Fibroblast of lung (primary cell): Measurements from ENCODE around the gene SNAP47. TPM values are rescaled to one million over a fixed set of nuclear protein-coding genes. Genes with fewer than 3 reads are reported as not detected.

Experiments
- DNase-seq, 2 donors: peaks; one replicate each; pipeline versions ENCODE4 v3.0.0 to v3.0.0-alpha.2; 2010; ENCODE audit warnings: low read depth in 2 of 2
- H2AFZ ChIP-seq: 2 replicates; pipeline ENCODE4 v1.5.1; 2012; ENCODE audit warnings: low read length, control low read depth, inconsistent platforms
- H3K27ac ChIP-seq: 2 replicates; pipeline ENCODE4 v1.5.1; 2011; ENCODE audit warnings: low read length, control low read depth; ENCODE audit not compliant: insufficient read depth
- H3K27me3 ChIP-seq: 2 replicates; pipeline ENCODE4 v1.5.1; 2011; ENCODE audit warnings: mild to moderate bottlenecking, low read length; ENCODE audit not compliant: control insufficient read depth, insufficient read depth
- H3K36me3 ChIP-seq: 2 replicates; pipeline ENCODE4 v1.5.1; 2011; ENCODE audit warnings: low read length; ENCODE audit not compliant: control insufficient read depth, insufficient read depth
- H3K4me1 ChIP-seq: 2 replicates; pipeline ENCODE4 v1.5.1; 2011; ENCODE audit warnings: low read length; ENCODE audit not compliant: control insufficient read depth, insufficient read depth; ENCODE audit errors: extremely low read depth
- H3K4me2 ChIP-seq: 2 replicates; pipeline ENCODE4 v1.5.1; 2011; ENCODE audit warnings: low read length, control low read depth; ENCODE audit not compliant: insufficient read depth; ENCODE audit errors: extremely low read depth
- H3K4me3 ChIP-seq, 4 experiments: fragments of 200-600 bp in 1 of 4; sonication (generic) in 1 of 4; replicated peaks in 1 of 4; 2 replicates each; pipeline ENCODE4 v1.5.1; 2011 to 2016; ENCODE audit warnings: low read length in 4 of 4, low read depth in 3 of 4, mild to moderate bottlenecking in 3 of 4, control low read depth in 2 of 4, inconsistent platforms in 1 of 4, mixed read lengths in 1 of 4; ENCODE audit not compliant: insufficient read depth in 1 of 4; ENCODE audit errors: control extremely low read depth in 1 of 4
- H3K79me2 ChIP-seq: 2 replicates; pipeline ENCODE4 v1.5.1; 2012; ENCODE audit warnings: mild to moderate bottlenecking, low read length, inconsistent platforms; ENCODE audit not compliant: control insufficient read depth, insufficient read depth
- H3K9ac ChIP-seq: 2 replicates; pipeline ENCODE4 v1.5.1; 2011; ENCODE audit warnings: mild to moderate bottlenecking, low read length, control low read depth; ENCODE audit not compliant: insufficient read depth
- H3K9me3 ChIP-seq: 2 replicates; pipeline ENCODE4 v1.5.1; 2012; ENCODE audit warnings: low read depth, low read length; ENCODE audit not compliant: control insufficient read depth, insufficient read depth
- H4K20me1 ChIP-seq: 2 replicates; pipeline ENCODE4 v1.5.1; 2011; ENCODE audit warnings: low read length; ENCODE audit not compliant: control insufficient read depth, insufficient read depth; ENCODE audit errors: extremely low read depth
- EZH2 ChIP-seq: IDR thresholded peaks from 2 replicates; pipeline ENCODE4 v1.5.1; 2012; ENCODE audit warnings: low read length, control low read depth, mild to moderate bottlenecking; ENCODE audit errors: missing control alignments
- polyA plus RNA-seq, 2 donors: library from polyadenylated mRNA; depleted of rRNA in 1 of 2; stranded (reverse) in 1 of 2; unstranded in 1 of 2; fragments of >200 nt; gene quantifications; 2 replicates each; pipeline ENCODE4 v1.2.1, GENCODE V29; 2011 to 2012; ENCODE audit warnings: missing spikeins in 1 of 2
- total RNA-seq: library from RNA; depleted of rRNA; stranded (reverse); fragments of >200 nt; gene quantifications from 2 replicates; pipeline ENCODE4 v1.2.1, GENCODE V29; 2014
- TF ChIP-seq, protein P1 (sequence below), 2 donors: IDR thresholded peaks in 1 of 2; conservative IDR thresholded peaks in 1 of 2; 1 replicate in 1 of 2; 2 replicates in 1 of 2; pipeline ENCODE4 v1.5.1; 2011 to 2012; ENCODE audit warnings: low read length in 2 of 2, control low read depth in 1 of 2, inconsistent platforms in 1 of 2, low read depth in 1 of 2, mild to moderate bottlenecking in 1 of 2

The SNAP47 gene
- total and polyA plus RNA-seq, 2 donors (not counting 1 experiment from before 2014, with no cell fraction given), result 32.4 to 66.9 TPM

DNA sequence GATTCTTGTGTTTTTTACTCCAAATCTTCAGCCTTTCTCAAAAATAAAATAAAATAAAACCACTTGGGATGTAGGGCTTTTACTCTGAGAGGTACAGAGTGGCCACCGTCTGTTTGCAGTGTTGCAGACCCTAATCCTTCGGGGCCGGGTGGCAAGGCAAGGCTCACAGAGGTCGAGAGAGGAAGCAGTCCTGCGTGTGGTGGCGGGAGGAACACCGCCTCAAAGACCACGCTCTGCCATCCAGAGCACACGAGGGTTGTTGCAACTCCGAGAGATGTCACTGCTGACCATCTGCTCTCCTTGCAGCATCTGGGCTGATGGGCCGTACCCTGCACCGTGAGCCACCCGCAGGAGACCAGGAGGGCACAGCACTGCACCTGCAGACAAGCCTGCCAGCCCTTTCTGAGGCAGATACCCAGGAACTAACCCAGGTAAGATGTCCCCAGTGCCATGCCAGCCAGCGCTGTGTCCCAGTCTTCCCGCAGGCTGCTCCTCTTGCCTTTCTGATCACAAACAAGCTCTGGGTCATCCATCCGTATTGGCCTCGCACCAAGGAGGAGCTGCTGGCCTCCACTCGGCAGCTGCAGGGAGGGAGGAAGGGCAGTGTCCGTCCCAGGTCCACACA, 31.5 kb downstream of the SNAP47 start:
- Histone ChIP-seq H3K4me1 (peaks cover 11% of the 10 kb centered on the region), H3K4me3 (no peak overlapping the region), H3K79me2 (peaks cover 1% of the 10 kb centered on the region), H3K27ac (no peak overlapping the region), H3K36me3 (peaks cover 13% of the 10 kb centered on the region), H4K20me1 (no peaks in the 10 kb centered on the region), H2AFZ (no peak overlapping the region), H3K27me3 (no peaks in the 10 kb centered on the region), H3K9ac (no peak overlapping the region), H3K9me3 (no peaks in the 10 kb centered on the region), H3K4me2 (no peak overlapping the region)
- no peak for DNase-seq
- TF ChIP-seq EZH2, result no peak
- TF ChIP-seq, protein P1, sequence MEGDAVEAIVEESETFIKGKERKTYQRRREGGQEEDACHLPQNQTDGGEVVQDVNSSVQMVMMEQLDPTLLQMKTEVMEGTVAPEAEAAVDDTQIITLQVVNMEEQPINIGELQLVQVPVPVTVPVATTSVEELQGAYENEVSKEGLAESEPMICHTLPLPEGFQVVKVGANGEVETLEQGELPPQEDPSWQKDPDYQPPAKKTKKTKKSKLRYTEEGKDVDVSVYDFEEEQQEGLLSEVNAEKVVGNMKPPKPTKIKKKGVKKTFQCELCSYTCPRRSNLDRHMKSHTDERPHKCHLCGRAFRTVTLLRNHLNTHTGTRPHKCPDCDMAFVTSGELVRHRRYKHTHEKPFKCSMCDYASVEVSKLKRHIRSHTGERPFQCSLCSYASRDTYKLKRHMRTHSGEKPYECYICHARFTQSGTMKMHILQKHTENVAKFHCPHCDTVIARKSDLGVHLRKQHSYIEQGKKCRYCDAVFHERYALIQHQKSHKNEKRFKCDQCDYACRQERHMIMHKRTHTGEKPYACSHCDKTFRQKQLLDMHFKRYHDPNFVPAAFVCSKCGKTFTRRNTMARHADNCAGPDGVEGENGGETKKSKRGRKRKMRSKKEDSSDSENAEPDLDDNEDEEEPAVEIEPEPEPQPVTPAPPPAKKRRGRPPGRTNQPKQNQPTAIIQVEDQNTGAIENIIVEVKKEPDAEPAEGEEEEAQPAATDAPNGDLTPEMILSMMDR (conservative IDR thresholded peaks at IDR 0.05 in 1 of 2, IDR thresholded peaks at IDR 0.05 in 1 of 2; ENCODE audit: low read depth in 1 of 2, low read length in 2 of 2), result no peak

DNA sequence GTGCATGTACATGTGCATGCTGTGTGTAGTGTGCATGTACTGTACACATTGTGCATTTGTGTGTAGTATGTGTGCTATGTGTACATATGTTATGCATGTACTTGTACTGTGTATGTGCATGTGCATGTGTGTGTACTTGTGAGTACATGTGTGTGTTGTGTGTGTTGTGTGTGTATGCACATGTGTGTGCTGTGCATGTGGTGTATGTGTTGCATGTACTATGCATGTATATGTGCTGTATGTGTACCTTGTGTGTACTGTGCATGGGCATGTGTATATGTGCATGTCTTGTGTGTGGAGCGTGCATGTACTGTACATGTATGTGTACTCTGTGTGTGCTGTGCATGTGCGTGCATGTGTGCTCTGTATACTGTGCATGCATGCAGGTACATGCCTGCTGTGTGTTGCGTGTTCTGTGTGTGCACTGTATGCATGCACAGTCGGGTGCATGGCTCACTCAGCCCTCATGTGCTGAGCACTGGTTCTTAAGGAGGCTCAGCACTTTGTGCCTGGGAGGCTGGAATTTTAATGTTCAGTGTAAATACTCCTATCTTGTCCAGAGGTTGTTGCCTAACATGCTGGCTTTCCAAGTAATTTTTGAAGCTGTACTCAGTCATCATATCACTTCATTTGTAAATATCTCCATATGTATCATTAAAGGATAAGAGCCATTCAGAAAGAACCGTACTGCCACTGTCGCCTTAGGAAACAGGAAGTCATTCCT, 32.3 kb downstream of the SNAP47 start:
- Histone ChIP-seq H3K36me3 (peaks cover 13% of the 10 kb centered on the region), H3K4me1 (peaks cover 11% of the 10 kb centered on the region), H2AFZ (no peak overlapping the region), H3K9ac (no peak overlapping the region), H3K79me2 (no peaks in the 10 kb centered on the region), H3K4me2 (no peak overlapping the region), H4K20me1 (no peaks in the 10 kb centered on the region), H3K4me3 (no peak overlapping the region), H3K9me3 (no peaks in the 10 kb centered on the region), H3K27me3 (no peaks in the 10 kb centered on the region), H3K27ac (no peak overlapping the region)
- TF ChIP-seq EZH2, result no peak
- TF ChIP-seq, protein P1 (conservative IDR thresholded peaks at IDR 0.05 in 1 of 2, IDR thresholded peaks at IDR 0.05 in 1 of 2; ENCODE audit: low read depth in 1 of 2, low read length in 2 of 2), result no peak
- no peak for DNase-seq

DNA sequence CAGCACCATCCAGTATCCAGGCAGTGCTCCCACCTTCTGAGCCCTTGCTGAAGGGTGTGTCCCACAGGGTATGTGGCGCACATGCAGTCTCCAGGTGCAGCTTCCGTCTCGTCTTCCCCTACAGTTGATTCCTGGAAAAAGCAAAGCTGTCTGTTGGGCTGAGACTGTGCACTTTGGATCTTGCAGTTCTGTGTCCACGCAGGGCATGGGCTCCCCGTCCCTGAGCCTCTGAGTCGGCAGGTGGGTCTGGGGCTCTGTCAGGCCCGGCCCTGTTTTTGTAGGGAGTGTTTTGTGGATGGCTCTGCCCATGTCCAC, 32.8 kb downstream of the SNAP47 start:
- no peaks in the 10 kb centered on the region for H3K9me3 ChIP-seq
- no peak overlapping the region for H2AFZ ChIP-seq
- peaks cover 13% of the 10 kb centered on the region for H3K36me3 ChIP-seq
- no peak overlapping the region for H3K9ac ChIP-seq
- no peak overlapping the region for H3K4me3 ChIP-seq
- TF ChIP-seq, protein P1 (conservative IDR thresholded peaks at IDR 0.05 in 1 of 2, IDR thresholded peaks at IDR 0.05 in 1 of 2; ENCODE audit: low read depth in 1 of 2, low read length in 2 of 2), result no peak
- no peak overlapping the region for H3K27ac ChIP-seq
- H4K20me1 ChIP-seq, result no peaks in the 10 kb centered on the region
- DNase-seq, result no peak
- H3K79me2 ChIP-seq, result no peaks in the 10 kb centered on the region
- H3K4me2 ChIP-seq, result no peak overlapping the region
- no peaks in the 10 kb centered on the region for H3K27me3 ChIP-seq
- peaks cover 8% of the 10 kb centered on the region for H3K4me1 ChIP-seq
